ENCODE data around the gene EPHA1.

EPHA1 gene

DNA sequence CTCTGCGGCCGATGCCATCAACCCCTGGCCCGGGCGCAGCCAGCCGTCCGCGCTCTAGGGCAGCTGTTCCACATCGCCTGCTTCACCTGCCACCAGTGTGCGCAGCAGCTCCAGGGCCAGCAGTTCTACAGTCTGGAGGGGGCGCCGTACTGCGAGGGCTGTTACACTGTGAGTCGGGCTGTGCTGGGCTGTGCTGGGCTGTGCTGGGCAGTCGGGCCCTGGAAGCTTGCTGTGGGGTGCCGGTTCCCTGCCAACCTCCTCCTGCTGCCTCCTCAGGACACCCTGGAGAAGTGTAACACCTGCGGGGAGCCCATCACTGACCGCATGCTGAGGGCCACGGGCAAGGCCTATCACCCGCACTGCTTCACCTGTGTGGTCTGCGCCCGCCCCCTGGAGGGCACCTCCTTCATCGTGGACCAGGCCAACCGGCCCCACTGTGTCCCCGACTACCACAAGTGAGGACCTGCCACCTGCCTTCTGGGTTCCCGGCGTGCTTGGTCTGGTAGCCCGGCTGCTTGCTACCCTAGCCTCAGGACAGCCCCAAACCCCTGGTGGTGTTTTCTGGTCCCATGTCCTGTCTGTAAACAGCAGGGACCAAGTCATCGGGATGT is 20.1 kb downstream of the EPHA1 start:
- no peak for DNase-seq (ENCODE audit: low read depth)

DNA sequence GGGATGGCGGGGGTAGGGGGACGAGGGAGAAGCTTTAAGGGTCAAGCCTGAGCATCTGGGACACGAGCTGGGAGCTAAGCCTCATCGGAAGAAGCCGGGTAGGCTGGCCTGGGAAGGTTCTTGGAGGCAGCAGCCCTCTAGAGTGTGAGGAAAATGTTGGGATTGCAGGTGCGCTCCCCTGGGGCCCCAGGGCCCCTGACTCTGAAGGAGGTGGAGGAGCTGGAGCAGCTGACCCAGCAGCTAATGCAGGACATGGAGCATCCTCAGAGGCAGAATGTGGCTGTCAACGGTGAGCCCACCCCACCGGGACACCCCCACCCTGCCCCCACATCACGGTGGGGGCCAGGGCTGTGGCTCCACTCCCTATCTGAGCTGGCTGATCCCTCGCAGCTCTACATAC is 20.6 kb downstream of the EPHA1 start:
- DNase-seq (ENCODE audit: low read depth): no peak

DNA sequence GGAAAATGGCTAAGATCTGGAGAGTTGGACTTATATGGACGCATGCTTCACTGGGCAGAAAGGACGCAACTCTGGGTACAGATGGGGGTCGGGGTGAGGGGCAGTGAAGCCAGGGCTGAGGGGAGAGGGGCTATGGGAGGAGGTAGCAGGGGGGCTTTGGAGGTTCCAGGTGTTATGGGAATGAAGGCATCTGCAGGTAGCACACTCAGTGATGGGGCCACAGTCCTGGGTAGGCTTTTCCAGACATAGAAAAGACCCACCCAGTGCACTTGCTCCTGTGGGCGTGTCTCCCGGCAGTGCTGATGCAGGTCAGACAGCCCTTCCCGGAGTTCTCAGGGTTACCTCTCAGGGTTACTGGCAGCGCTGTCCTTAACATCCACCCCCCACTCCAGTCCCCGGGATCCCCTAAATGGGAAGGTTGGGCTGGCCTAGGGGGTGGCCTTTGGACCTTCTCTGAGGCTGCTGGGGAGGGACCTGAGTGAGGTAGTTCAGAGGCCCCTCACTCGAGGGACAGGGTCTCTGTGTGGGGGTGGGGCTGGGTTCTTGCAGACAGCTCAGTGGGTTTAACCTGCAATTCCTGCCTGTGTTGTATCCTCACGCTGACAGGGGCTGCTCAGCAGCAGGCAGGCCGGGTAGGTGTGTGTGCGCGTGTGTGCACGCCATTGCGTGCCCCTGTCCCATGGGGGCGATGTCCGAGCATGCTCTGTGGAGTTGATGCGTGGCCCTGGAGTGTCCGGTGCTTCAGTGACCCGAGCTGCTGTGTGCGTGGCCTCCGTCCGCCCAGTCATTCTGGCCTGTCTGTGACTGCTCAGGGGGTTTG is 21.3 kb downstream of the EPHA1 start:
- DNase-seq (ENCODE audit: low read depth): no peak

DNA sequence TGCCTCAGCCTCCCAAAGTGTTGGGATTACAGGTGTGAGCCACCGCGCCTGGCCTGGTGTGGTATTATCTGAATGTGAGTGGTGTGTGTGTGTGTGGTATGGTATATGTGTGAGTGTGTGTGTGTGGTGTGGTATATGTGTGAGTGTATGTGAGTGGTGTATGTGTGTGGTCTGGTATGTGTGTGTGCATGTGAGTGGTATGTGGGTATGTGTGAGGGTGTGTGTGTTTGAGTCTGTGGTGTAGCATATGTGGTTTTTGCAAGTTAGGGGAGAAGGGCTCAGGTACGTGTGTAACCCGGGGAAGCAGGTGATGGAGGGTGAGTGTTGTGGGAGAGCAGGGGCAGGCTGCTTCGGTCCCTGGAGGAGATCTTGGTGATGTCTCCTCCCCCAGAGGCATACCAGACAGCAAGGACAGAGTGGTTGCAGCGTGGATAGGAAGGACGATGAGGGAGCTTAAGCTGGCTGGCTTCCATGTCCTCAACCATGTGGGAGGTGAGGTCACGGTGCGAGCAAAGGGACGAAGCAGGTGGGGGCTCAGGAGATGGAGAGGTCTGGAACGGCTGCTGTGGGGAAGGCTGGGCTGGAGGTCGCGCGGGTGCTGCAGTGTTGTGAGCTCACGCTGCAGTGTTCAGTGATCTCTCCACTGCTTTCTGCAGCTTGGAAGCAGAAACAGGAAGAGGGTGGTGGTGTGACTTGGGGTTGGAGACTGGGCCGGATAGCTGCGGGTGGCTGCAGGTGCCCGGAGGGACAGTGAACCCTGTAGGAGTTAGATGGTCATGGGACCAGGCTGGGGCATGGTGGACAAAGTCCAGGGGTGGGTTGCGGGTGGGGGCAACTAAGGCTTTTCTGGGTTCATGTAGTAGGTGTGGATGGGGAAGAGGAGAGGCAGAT is 22.5 kb downstream of the EPHA1 start:
- DNase-seq (ENCODE audit: low read depth): no peak

DNA sequence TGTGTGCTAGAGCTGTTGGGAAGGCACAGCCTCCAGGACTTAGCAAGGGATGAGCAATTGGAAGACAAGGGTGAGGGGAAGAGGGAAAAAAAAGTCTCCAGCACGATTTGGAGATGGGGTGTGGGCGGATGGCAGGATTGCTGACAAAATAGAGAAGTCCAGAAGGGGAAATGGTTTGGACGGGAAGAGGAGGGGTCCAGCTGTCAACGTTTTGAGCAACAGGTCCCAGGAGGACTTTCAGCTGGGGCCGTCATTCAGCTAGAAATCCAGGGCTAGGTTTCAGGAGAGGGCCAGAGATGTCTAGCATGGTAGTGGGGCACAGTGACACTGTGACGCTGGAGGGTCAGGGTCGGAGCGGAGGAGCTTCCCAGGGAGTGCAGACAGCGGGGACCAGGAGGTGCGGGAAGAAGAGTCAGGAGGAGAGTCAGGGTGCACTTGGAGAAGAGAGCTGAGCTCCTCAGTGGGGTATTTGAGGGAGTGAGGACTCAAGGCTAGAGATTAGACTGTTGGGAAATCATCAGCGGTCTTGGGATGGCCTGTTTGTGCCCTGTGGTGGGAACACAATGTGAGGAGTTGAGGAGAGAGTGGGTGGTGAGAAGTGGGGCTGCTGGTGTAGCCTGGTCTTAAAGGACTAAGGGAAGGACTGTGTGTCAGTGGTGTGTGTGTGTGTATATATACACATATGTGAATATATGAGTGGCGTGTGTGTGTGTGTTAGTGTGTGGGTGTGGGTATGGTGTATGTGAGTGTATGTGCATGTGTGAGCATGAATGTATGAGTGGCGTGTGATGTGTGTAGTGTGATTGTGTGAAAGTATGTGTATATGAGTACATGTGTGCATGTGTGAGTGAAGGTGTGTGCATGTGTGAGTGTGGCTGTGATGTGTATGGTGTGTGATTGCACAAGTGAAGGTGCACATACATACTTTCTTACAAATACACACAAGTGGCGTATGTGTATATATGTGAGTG is 23.7 kb downstream of the EPHA1 start:
- DNase-seq (ENCODE audit: low read depth): no peak

DNA sequence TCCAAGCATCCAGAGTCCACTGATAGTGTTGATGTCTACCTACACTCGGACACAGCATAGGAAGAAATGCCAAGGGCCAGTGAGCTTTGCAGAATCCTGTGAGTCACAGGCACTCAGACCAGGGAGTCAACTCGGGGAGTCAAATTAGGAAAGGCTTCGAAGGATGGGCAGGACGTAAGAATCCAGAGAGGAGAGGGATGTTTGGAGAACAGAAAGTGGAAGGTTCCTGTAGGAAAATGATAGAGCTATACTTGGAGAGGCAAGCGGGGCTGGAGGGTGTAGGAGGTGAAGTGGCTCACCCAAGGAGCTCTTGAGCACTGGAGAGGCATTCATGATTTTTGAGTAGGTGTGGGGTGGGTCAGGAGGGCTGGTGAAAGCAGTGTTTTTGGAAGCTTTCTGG is 24.5 kb downstream of the EPHA1 start:
- DNase-seq (ENCODE audit: low read depth): no peak

DNA sequence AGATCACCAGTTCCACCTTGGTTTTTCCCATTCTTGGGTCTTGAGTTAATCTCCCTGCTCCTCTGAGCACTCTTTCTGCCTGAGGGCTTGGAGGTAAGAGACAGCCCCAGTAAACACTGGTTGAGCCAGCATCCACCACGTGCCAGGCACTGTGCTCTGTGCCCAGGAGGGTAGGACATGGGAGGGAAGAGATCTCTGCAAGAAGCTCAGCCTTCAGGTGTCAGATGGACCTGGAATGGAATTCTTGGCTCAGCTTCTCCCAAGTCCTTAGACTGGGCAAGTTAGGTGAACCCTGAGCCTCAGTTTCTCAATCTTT is 25.1 kb downstream of the EPHA1 start:
- no peak for DNase-seq (ENCODE audit: low read depth)

DNA sequence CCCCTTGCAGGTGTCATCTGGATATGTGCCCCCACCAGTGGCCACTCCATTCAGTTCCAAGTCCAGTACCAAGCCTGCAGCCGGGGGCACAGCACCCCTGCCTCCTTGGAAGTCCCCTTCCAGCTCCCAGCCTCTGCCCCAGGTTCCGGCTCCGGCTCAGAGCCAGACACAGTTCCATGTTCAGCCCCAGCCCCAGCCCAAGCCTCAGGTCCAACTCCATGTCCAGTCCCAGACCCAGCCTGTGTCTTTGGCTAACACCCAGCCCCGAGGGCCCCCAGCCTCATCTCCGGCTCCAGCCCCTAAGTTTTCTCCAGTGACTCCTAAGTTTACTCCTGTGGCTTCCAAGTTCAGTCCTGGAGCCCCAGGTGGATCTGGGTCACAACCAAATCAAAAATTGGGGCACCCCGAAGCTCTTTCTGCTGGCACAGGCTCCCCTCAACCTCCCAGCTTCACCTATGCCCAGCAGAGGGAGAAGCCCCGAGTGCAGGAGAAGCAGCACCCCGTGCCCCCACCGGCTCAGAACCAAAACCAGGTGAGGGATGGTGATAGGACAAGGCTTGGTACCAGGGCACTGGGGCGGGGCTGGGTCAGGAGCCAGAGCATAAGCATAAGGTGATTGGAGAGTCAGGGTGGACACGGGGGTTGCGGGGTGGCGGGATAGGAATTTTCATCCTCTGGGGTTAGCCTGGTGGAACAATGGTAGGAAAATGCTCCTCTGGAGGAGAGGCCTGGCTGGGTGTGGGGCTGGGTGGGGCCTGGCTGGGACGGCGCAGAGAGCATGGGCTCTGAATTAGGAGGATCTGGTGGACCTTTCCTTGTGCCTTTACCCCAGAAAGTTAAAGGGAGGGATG is 25.6 kb downstream of the EPHA1 start:
- no peak for DNase-seq (ENCODE audit: low read depth)

DNA sequence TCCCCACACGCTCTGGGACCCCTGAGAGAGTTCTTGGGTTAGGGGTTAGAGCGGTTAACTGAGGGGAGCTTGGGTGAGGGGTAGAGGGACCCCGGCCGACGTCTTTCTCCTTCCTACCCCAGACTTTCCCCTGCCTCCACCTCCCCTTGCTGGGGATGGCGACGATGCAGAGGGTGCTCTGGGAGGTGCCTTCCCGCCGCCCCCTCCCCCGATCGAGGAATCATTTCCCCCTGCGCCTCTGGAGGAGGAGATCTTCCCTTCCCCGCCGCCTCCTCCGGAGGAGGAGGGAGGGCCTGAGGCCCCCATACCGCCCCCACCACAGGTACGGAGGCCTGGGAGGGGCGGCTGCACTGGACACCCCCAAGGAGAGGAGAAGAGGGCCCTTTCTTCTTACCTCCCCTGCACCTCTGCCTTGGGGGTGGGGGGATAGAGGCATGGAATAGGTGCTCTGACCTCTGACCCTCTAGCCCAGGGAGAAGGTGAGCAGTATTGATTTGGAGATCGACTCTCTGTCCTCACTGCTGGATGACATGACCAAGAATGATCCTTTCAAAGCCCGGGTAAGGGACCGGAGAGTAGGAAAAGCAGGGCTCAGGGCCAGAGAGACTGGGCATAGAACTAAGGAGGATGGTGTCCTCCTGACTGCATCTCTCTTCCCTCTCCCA is 26.4 kb downstream of the EPHA1 start:
- DNase-seq (ENCODE audit: low read depth): no peak

DNA sequence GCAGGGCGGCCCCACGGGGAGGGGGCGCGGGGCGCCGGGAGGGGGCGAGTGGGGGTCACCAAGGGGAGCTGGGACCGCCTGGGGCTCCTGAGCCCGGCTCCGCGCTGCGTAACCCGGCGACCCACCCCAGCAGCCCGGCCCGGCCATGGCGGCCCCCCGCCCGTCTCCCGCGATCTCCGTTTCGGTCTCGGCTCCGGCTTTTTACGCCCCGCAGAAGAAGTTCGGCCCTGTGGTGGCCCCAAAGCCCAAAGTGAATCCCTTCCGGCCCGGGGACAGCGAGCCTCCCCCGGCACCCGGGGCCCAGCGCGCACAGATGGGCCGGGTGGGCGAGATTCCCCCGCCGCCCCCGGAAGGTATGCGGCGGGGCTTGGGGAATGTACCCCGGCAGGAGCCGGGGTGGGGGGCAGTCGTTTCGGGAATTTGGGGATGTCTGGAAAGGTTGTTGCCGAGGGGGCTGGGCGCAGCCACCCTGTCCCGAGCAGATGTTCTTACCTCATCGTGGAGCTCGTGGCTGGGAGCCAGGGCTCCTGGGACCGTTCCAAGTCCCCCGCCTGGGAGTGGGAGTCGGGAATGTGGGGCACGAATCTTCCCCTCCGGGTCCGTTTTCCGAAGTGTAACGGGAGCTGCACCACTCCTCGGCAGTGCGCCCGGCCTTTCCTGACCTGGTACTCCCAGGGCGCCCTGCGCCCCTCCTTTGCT is 27.1 kb downstream of the EPHA1 start:
- no peak for DNase-seq (ENCODE audit: low read depth)

DNA sequence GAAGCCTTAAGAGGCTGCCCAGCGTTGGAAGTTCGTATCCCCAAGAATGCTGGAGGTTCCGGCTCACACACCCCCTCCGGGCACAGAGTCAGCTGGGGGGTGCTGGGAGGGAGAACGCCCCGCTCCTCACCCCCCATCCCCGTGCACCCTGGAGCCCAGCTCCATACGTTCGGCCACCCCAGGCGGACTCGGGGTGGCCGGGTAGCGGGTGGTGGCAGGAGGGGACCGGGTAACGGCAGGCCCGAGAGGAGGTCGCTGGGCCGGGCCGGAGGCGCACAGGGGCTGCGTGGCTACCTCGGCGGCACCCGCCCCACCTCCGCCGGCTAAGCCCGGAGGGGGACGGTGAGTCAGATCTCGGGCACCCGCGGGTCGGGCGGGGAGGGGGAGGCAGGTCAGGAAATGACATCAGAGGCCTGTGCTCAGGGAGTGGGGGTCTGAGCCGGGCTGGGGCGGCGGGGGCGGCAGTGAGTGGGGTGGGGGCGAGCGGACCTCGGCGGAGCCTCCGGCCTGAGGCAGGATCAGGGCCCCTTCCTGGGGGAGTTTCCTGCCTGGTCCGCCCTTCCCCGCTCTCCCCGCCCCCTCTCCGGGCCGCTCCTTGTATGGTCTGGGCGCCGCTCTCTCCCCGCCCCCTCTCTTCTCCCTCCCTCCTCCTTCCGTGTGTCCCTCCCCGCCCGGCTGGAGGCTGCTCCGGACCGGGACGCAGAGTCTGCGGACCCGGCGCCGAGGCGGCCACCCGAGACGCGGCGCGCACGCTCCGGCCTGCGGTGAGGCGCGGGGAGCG is 27.8 kb downstream of the EPHA1 start, which contains the start of gene ZYX:
Gene ZYX, plus strand, starts transcription at position 700 of the 781 bp plus-strand sequence. CDS start 227 bp downstream, outside the sequence.
- DNase-seq (ENCODE audit: low read depth): peak; percentile 59

DNA sequence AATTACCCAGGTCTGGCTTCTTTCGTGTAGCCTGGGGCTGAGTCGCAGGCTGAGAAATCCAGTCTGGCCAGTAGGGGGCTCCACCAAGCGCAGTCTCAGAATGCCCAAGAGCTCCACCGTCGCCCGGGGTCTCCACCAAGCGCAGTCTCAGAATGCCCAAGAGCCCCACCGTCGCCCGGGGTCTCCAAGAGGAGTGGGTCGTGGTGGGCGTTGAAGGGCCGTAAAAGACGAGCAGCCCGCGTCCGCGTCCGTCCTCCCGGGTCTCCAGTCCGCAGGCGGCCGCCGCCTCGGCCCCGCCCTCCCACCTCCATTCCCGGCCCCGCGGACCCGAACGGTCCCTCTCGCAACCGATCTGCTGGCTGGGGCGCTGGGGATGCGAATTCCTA is 28.4 kb downstream of the EPHA1 start:
- no peak for DNase-seq (ENCODE audit: low read depth)

DNA sequence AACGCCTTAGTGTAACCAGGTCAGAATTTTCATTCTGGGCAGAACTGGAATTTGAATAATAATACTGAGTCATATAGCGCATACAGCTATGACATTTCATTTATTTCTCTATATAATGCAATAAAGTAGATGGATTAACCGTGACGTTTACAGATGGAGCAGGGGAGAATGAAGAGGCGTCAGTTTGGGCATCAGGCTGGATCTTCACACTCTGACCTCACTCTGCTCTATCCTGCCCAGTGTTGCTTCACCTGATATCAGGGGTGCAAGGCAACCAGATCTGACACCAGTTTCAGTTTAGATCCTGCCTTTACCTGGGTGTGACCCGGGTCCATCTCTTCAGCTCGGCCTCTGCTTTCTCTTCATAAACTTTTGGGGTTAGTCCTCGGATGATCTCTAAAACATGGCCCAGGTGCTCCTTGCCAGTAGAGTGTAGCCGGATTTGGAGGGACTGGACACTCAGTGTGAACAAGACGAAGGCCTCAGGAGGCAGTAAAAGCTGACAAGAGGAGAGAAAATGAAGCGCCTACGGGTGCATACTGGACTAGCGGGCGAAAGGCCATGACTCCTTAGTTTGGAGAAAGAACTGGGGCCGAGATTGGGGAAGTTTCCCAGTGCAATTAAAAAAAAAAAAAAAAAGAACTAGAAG is 28.9 kb downstream of the EPHA1 start:
- no peak for DNase-seq (ENCODE audit: low read depth)

DNA sequence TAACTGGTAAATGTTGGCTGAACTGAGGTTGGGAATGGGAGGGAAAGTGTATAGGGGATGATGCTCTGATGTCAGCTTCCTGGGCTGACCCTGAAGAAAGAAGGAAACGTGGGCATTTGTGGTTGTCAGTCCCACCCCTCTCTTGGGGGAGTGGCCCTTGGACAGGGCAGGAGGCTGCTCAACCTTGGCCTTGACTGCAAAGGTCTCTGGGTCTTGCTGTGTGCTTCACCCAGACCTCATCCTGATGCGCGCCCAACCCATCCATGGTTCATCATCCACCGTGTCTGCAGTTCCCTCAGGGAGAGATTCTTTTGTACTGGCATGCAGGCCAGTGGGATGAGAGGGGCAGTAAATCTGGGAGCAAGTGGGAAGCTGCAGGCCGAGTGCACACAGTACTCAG is 32.3 kb downstream of the EPHA1 start:
- no peak for DNase-seq (ENCODE audit: low read depth)

DNA sequence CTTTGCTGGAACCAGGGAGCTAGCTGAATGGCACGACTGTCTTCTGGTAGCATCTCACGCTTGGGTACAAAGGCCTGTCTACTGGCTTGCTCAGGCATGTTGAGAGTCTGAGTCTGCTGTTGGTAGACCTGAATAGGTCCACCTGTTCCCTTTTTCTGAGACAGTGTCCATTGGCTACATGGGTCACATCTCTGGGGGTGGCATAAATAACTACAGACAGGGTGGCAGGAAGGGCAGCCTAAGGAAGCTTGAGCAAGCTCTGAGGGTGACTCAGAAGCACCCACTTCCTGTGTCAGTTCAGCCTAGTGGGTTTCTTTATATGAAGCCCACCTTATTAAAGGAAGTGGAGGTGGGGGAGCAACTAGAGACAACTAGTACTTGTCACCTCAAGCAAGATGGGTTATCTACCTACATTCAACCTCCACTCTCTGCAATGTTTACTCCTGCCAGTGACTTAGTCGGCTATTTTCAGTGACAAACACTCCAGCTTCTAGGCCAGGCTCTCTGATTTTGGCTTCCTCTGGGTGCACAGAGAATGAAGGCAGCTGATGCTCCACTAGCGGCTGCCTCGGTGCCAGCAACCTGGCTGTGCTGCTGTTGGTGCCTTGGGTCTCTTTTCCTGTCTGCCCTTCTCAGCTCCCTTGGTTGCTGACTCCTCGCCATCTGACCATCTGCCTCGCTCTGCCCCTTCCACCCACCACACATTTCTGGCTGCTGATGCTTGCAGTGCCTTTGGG is 33.2 kb downstream of the EPHA1 start:
- DNase-seq (ENCODE audit: low read depth): no peak

DNA sequence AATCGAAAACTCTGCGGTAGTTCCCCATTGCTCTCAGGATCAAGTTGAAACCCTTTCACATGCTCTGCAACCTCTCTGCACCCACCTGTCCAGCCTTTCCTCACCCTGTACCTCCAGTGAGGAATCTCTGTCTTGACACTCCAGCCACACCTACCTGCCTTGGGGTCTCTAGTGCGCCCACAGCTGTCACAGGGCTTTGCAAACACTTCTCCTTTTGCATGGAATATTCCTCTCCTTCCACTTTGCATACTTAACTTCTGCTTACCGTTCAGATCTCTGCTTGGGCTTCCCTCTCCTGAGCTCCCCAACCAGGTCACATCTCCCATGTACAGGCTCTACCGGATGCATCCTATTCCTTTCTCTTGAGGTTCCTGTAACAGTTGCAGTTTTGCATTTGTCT is 34.1 kb downstream of the EPHA1 start:
- no peak for DNase-seq (ENCODE audit: low read depth)

DNA sequence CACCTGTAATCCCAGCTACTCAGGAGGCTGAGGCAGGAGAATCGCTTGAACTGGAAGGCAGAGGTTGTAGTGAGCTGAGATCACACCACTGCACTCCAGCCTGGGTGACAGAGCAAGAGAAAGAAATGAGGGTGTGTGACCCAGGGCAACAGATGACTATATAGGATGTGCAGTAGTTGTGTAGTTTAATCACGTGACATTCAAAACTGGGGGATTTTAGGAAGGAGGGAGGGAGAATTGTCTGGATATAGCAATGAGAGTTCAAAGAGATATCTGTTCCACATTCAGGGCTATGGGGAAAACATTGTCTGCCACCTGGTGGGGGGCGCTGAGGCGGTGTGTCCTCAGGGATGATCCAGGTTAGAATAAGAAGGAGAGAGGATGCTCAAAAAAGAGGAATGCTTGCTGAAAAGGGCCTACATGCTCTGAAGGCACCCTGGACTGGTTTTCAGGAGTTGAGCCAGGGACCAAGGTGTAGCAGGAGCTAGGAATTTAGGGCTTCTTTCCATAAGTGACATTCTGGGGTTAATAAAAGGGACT is 35.3 kb downstream of the EPHA1 start:
- no peak for DNase-seq (ENCODE audit: low read depth)
